GM21529 (cell line): Measurements from ENCODE around the gene KLHL21.

Experiments used
- ATAC-seq: cut with Tn5 transposase; IDR thresholded peaks from one replicate; pipeline ENCODE4 v1.9.1; 2021; ENCODE audit not compliant: unreplicated experiment

The KLHL21 gene

DNA sequence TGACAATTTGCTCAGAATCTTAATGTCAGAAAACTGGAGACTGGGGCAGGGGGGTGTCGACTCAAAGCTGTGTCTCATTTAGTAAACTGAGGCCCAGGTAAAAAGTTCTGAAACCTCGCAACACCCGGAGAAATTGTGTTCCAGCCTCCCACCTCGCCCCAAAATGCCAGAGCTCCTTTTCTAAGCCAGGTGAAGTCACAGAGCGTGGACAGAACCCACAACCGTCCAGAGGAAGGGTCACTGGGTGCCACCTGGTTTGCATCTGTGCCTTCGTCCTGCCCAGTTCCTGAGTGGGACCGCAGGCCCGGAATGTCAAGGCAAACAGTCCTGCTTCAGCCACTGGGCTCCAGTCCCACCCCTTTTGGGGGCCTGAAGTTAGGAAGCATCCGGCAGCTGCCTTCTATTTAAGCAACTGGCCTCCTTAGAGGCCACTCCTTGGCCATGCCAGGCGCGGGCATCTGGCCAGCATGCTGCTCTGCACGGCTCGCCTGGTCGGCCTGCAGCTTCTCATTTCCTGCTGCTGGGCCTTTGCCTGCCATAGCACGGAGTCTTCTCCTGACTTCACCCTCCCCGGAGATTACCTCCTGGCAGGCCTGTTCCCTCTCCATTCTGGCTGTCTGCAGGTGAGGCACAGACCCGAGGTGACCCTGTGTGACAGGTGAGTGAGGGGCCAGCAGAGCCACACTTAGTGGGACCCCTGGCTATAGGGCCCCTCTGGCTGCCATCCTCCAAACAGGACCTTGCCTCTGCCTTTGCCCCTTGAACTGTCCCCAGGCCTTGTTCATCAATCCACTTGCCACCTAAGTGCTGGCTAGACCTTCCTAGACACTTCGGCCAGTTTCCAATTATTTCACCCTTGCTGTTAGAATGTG, 47.5 kb downstream of the KLHL21 start, which contains the start of gene TAS1R1:
Gene TAS1R1, plus strand, starts transcription at position 401 of the 872 bp plus-strand sequence. Its CDS starts 67 bp downstream, at position 468.
- no peak for ATAC-seq

GRCh38 chr1:6554031-6554906, 48.4 kb downstream of the KLHL21 start, which contains the start of gene NOL9:
Gene NOL9 (minus strand): TSS chr1:6554513. CDS start chr1:6554502, 11 bp downstream.
- ATAC-seq, result peak; percentile 93

DNA sequence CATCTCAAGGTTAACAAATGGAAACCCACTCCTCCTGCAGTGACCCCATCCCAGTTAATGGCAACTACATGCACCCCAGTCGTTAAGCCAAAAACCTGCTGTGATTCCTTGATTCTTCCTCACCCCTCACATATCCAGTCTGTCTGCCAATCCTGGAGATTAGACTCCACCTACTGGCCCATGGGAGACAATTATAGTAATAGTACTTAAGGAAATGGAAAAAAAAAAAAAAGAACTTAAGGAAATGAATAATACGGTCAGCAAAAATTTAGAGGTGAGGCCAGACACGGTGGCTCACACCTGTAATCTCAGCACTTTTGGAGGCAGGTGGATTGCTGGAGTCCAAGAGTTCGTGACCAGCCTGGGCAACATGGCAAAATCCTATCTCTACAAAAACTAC, 55.4 kb downstream of the KLHL21 start:
- ATAC-seq, result no peak

GRCh38 chr1:6546326-6546725, 56.3 kb downstream of the KLHL21 start:
- ATAC-seq, result no peak

GRCh38 chr1:6545276-6546112, 57.2 kb downstream of the KLHL21 start:
- no peak for ATAC-seq

GRCh38 chr1:6544831-6545230, 57.8 kb downstream of the KLHL21 start:
- ATAC-seq, result no peak
